Astrocyte (in vitro differentiated cells and primary cell): Measurements from ENCODE around the gene IL21R. TPM values are rescaled to one million over a fixed set of nuclear protein-coding genes. Genes with fewer than 3 reads are reported as not detected.

Experiments
- DNase-seq: peaks from one replicate; pipeline ENCODE4 v3.0.0-alpha.2; 2010; ENCODE audit warnings: low read depth
- FAIRE-seq: peaks from 2 replicates; lab custom pipeline; 2011; peaks lifted over from hg19 to GRCh38; lab: Jason Lieb, UNC
- H2AFZ ChIP-seq: 2 replicates; pipeline ENCODE4 v1.6.0; 2012; ENCODE audit warnings: low read depth, low read length, inconsistent platforms
- H3K27ac ChIP-seq: 2 replicates; pipeline ENCODE4 v1.5.1; 2011; ENCODE audit warnings: low read depth, low read length, inconsistent platforms
- H3K27me3 ChIP-seq: 2 replicates; pipeline ENCODE4 v1.6.0; 2011; ENCODE audit warnings: low read length, inconsistent platforms; ENCODE audit not compliant: insufficient read depth
- H3K36me3 ChIP-seq: 2 replicates; pipeline ENCODE4 v1.5.1; 2011; ENCODE audit warnings: low read length, inconsistent platforms; ENCODE audit not compliant: insufficient read depth
- H3K4me1 ChIP-seq: 2 replicates; pipeline ENCODE4 v1.5.1; 2011; ENCODE audit warnings: low read length, inconsistent platforms; ENCODE audit not compliant: insufficient read depth
- H3K4me2 ChIP-seq: 2 replicates; pipeline ENCODE4 v1.6.0; 2012; ENCODE audit warnings: low read length, inconsistent platforms
- H3K4me3 ChIP-seq: 2 replicates; pipeline ENCODE4 v1.5.1; 2011; ENCODE audit warnings: low read depth, mild to moderate bottlenecking, low read length, inconsistent platforms; ENCODE audit not compliant: insufficient read depth
- H3K79me2 ChIP-seq: 2 replicates; pipeline ENCODE4 v1.6.0; 2012; ENCODE audit warnings: mild to moderate bottlenecking, low read length, inconsistent platforms; ENCODE audit not compliant: insufficient read depth
- H3K9ac ChIP-seq: 2 replicates; pipeline ENCODE4 v1.6.0; 2012; ENCODE audit warnings: mild to moderate bottlenecking, low read length, inconsistent platforms
- H3K9me3 ChIP-seq: 2 replicates; pipeline ENCODE4 v1.5.1; 2012; ENCODE audit warnings: low read depth, mild to moderate bottlenecking, low read length, inconsistent platforms; ENCODE audit not compliant: insufficient read depth
- H4K20me1 ChIP-seq: 2 replicates; pipeline ENCODE4 v1.6.0; 2012; ENCODE audit warnings: low read length, inconsistent platforms; ENCODE audit not compliant: insufficient read depth
- H3K27ac Mint-ChIP-seq: one replicate; pipeline ENCODE4 v1.8.0; 2021; ENCODE audit warnings: mild to moderate bottlenecking, mixed read lengths; ENCODE audit not compliant: unreplicated experiment
- H3K27me3 Mint-ChIP-seq: one replicate; pipeline ENCODE4 v1.8.0; 2021; ENCODE audit warnings: low read depth, mixed read lengths; ENCODE audit not compliant: unreplicated experiment
- H3K36me3 Mint-ChIP-seq: one replicate; pipeline ENCODE4 v1.8.0; 2021; ENCODE audit warnings: low read depth, mixed read lengths; ENCODE audit not compliant: unreplicated experiment
- H3K4me1 Mint-ChIP-seq: one replicate; pipeline ENCODE4 v1.8.0; 2021; ENCODE audit warnings: low read depth, mixed read lengths; ENCODE audit not compliant: unreplicated experiment
- H3K4me3 Mint-ChIP-seq: one replicate; pipeline ENCODE4 v1.8.0; 2021; ENCODE audit warnings: mild to moderate bottlenecking, moderate library complexity, mixed read lengths; ENCODE audit not compliant: unreplicated experiment
- H3K9me3 Mint-ChIP-seq: one replicate; pipeline ENCODE4 v1.8.0; 2021; ENCODE audit warnings: mild to moderate bottlenecking, mixed read lengths; ENCODE audit not compliant: unreplicated experiment
- EZH2 ChIP-seq: IDR thresholded peaks from 2 replicates; pipeline ENCODE4 v1.6.1; 2012; ENCODE audit warnings: mild to moderate bottlenecking, low read length, inconsistent platforms; ENCODE audit not compliant: insufficient read depth
- total RNA-seq: library from RNA; stranded (reverse); gene quantifications from 2 replicates; pipeline ENCODE4 v1.2.1, GENCODE V29; 2021
- TF ChIP-seq, protein P1 (sequence below): IDR thresholded peaks from 2 replicates; pipeline ENCODE4 v1.5.1; 2011; ENCODE audit warnings: low read depth, mild to moderate bottlenecking, inconsistent platforms, low read length, moderate library complexity; ENCODE audit not compliant: insufficient read depth

The IL21R gene
- total RNA-seq, 1 donor from 2014 or later = 1.8 TPM

DNA sequence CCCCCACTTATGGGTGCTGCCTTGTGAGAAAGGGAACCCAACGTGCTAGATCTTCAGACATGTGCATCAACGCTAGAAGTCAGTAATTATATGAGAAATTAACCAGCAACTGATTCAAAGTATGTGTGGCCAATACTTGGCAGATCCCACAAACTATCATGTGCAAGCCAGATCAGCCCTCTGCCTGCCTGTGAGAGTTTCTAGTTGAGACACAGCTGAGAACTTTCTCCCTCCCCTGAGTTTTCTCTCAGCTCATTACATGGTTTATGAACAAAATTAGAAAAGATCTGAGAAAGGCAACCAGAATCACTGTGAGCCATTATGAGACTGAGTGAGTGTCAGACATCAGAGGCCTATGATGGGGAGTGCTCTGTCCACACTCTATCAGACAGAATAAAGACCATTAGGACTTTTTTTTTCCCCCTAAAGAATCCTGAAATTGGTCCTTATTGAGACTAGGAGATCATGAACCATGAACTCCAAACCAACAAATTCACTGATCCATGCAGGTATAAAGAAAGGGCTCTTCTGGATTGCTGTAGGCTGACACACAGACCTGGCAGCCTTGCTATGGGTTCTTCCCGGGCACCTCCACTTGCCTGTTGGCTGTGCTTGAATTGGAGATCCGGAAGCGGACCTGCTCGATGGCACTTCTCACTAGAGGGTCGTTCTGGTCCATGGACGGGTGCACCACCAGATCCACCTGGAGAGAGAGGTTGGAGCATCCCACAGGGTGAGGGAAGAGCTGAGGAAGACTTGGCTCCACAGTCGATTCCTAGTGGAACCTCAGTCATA, 96.3 kb downstream of the IL21R start:
- no peak overlapping the region for H3K4me3 ChIP-seq
- FAIRE-seq = no peak
- peaks cover 56% of the 10 kb centered on the region for H3K36me3 ChIP-seq
- H3K27ac ChIP-seq = no peak overlapping the region
- H3K27me3 Mint-ChIP-seq = no peaks in the 10 kb centered on the region
- no peaks in the 10 kb centered on the region for H3K4me1 Mint-ChIP-seq
- no peak overlapping the region for H3K27ac Mint-ChIP-seq
- no peak overlapping the region for H2AFZ ChIP-seq
- H3K9me3 ChIP-seq = no peaks in the 10 kb centered on the region
- no peak overlapping the region for H3K9ac ChIP-seq
- peaks cover 38% of the 10 kb centered on the region for H3K36me3 Mint-ChIP-seq
- H3K4me2 ChIP-seq = no peak overlapping the region
- DNase-seq = no peak
- H3K27me3 ChIP-seq = no peaks in the 10 kb centered on the region
- no peak for TF ChIP-seq EZH2
- TF ChIP-seq, protein P1, sequence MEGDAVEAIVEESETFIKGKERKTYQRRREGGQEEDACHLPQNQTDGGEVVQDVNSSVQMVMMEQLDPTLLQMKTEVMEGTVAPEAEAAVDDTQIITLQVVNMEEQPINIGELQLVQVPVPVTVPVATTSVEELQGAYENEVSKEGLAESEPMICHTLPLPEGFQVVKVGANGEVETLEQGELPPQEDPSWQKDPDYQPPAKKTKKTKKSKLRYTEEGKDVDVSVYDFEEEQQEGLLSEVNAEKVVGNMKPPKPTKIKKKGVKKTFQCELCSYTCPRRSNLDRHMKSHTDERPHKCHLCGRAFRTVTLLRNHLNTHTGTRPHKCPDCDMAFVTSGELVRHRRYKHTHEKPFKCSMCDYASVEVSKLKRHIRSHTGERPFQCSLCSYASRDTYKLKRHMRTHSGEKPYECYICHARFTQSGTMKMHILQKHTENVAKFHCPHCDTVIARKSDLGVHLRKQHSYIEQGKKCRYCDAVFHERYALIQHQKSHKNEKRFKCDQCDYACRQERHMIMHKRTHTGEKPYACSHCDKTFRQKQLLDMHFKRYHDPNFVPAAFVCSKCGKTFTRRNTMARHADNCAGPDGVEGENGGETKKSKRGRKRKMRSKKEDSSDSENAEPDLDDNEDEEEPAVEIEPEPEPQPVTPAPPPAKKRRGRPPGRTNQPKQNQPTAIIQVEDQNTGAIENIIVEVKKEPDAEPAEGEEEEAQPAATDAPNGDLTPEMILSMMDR = no peak
- peaks cover 3% of the 10 kb centered on the region for H4K20me1 ChIP-seq
- H3K79me2 ChIP-seq = peaks cover under 1% of the 10 kb centered on the region
- peaks cover 18% of the 10 kb centered on the region for H3K4me1 ChIP-seq
- H3K4me3 Mint-ChIP-seq = no peak overlapping the region
- no peaks in the 10 kb centered on the region for H3K9me3 Mint-ChIP-seq

DNA sequence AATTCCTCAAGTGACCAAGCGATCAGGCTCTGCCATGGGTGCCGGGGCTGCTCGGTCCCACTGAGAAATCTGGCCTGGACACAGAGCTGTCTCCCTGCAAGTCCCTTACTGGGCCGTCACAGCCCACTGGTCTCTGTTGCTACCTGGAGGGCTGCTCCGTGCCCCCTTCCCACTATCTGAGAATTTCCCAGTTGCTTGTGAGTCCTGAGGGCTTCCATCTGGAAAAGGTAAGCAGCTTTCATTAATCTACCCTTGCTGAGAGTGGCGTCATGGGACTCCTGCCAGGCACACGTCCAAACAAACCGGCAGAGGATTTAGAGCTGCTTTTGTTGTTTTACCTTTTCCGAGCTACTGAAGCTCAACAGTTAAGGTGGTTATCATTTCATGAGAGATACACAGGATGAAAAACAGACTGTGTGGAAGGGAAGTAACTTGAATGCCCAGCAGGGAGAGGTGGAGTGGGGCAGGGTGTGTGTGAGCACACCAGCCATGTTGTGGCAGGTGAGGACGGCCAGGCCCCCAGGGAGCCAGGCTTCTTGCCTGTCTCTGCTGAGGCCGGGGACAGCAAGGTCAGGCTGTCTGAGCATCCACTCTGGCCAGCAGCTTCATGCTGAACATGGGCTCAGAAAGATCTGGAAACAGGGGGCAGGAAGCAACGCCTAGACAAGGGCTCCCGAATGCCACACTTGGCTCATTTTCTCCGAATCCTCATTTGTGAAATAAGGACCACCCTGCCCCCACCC, 97.1 kb downstream of the IL21R start:
- Mint-ChIP-seq H3K4me3 (no peak overlapping the region), H3K4me1 (no peaks in the 10 kb centered on the region), H3K36me3 (peaks cover 47% of the 10 kb centered on the region), H3K27ac (no peak overlapping the region), H3K27me3 (no peaks in the 10 kb centered on the region), H3K9me3 (no peaks in the 10 kb centered on the region)
- TF ChIP-seq EZH2 = no peak
- TF ChIP-seq, protein P1 = no peak
- no peak for FAIRE-seq
- no peak overlapping the region for H3K27ac ChIP-seq
- no peaks in the 10 kb centered on the region for H3K9me3 ChIP-seq
- no peak overlapping the region for H3K4me2 ChIP-seq
- no peaks in the 10 kb centered on the region for H3K27me3 ChIP-seq
- no peak overlapping the region for H2AFZ ChIP-seq
- peaks cover 3% of the 10 kb centered on the region for H4K20me1 ChIP-seq
- H3K79me2 ChIP-seq = no peaks in the 10 kb centered on the region
- H3K4me3 ChIP-seq = no peak overlapping the region
- peaks cover 18% of the 10 kb centered on the region for H3K4me1 ChIP-seq
- no peak overlapping the region for H3K9ac ChIP-seq
- peaks cover 58% of the 10 kb centered on the region for H3K36me3 ChIP-seq
- DNase-seq = no peak
